ENCODE measurements around the gene HYI.
"Not testable (repeated sequence)": the region's sequence is repeated elsewhere in the genome, so short reads cannot be mapped to it uniquely, and the experiment has no call there.

The HYI gene

GRCh38 chr1:43426221-43426620, 27.5 kb downstream of the HYI start:
- DNase-seq = no peak

- no peak for DNase-seq
Observed at GRCh38 chr1:43425045-43425444, 28.7 kb downstream of the HYI start.

- no peak for DNase-seq
Observed at GRCh38 chr1:43423672-43424550, 29.8 kb downstream of the HYI start.

GRCh38 chr1:43422995-43423671, 30.6 kb downstream of the HYI start:
- no peak for DNase-seq

- no peak for DNase-seq
Observed at GRCh38 chr1:43421976-43422750, 31.6 kb downstream of the HYI start.

- no peak for DNase-seq
Observed at GRCh38 chr1:43421396-43421795, 32.3 kb downstream of the HYI start.

- DNase-seq = no peak
Observed at GRCh38 chr1:43420874-43421273, 32.9 kb downstream of the HYI start.

- no peak for DNase-seq
Observed at GRCh38 chr1:43419627-43420425, 33.9 kb downstream of the HYI start.

GRCh38 chr1:43418858-43419257, 34.9 kb downstream of the HYI start:
- no peak for DNase-seq

- DNase-seq = no peak
Observed at GRCh38 chr1:43415901-43416300, 37.8 kb downstream of the HYI start.

GRCh38 chr1:43414634-43415223, 39.0 kb downstream of the HYI start:
- DNase-seq = peak; percentile 41

GRCh38 chr1:43413426-43413825, 40.3 kb downstream of the HYI start:
- DNase-seq = not testable (repeated sequence)

GRCh38 chr1:43410571-43410970, 43.2 kb downstream of the HYI start:
- DNase-seq = no peak

GRCh38 chr1:43405876-43406234, 47.9 kb downstream of the HYI start:
- DNase-seq = no peak

- DNase-seq = no peak
Observed at GRCh38 chr1:43405219-43405875, 48.4 kb downstream of the HYI start.

- DNase-seq = no peak
Observed at GRCh38 chr1:43404353-43404752, 49.4 kb downstream of the HYI start.

- DNase-seq = no peak
Observed at GRCh38 chr1:43402089-43402865, 51.5 kb downstream of the HYI start.
